HG02623 (cell line): Measurements from ENCODE around the gene DNAJB7.
"Not testable (repeated sequence)": the region's sequence is repeated elsewhere in the genome, so short reads cannot be mapped to it uniquely, and the experiment has no call there.

Experiments used
- ATAC-seq: cut with Tn5 transposase; IDR thresholded peaks from one replicate; pipeline ENCODE4 v1.9.1; 2021; ENCODE audit warnings: moderate library complexity; ENCODE audit not compliant: unreplicated experiment

The DNAJB7 gene

GRCh38 chr22:40862013-40862412 lies at the start of gene DNAJB7:
Gene DNAJB7 (minus strand): TSS chr22:40862113. CDS start chr22:40861994, 119 bp downstream.
- ATAC-seq = no peak

DNA sequence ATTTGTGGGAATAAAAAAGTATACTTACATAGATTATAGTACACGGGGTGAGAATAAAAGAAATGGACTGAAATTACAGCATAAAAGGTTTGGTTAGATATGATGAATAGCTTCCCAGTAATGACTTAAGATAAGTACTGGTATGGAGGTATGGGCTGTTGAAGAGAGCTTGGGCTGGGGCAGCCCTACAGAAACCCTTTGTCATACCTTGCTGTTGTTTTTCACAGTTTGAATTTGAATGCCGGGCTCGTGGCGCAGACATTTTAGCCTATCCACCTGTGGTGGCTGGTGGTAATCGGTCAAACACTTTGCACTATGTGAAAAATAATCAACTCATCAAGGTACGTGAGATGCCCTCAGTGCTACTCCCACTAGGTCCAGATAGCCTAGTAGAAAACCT lies 47.0 kb upstream of the DNAJB7 start:
- no peak for ATAC-seq

GRCh38 chr22:40904101-40904500 lies 42.2 kb upstream of the DNAJB7 start:
- no peak for ATAC-seq

GRCh38 chr22:40898850-40899357 lies 37.0 kb upstream of the DNAJB7 start:
- no peak for ATAC-seq

GRCh38 chr22:40894417-40894816 lies 32.5 kb upstream of the DNAJB7 start:
- no peak for ATAC-seq

- no peak for ATAC-seq
Observed at GRCh38 chr22:40890881-40891280, 29.0 kb upstream of the DNAJB7 start.

GRCh38 chr22:40889116-40889515 lies 27.2 kb upstream of the DNAJB7 start:
- ATAC-seq = no peak

DNA sequence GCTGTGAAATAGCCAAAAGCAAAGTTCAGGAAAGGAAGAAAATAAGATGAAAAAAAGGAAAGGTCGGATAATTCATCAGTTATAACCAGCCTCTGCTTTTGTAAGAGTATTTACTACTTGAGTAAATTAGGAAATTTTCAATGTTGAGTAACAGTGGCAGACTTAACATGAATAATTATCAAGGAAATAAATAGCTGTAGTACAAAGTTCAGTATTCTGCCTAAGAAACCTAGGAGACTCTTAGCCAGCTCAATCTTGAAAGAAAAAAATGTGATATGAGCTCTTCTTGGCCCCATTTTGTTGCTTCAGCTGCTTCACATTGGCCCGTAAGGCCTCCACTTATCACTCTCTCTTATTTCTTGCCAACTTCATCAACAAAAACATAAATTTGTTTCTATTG lies 17.0 kb upstream of the DNAJB7 start:
- ATAC-seq = no peak

DNA sequence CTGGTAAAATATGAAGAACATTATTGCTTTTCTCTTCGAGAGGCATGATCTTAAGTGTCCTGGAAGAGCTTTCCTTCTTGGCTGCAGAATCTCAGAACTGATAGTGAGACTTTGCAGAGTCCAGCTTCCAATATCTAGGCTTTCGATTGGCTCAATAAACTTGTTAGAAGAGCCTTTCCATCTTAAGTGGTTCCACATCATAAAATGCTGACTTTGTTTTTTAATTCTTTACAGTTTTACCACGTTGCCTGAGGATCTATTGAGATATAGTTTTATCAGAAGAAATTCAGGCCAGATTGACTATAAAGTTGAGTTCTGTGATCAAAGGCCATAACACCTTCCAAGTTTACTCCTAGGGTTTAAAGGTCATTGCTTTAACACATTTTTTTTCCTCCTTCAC lies 15.6 kb upstream of the DNAJB7 start:
- no peak for ATAC-seq

- no peak for ATAC-seq
Observed at GRCh38 chr22:40876907-40877306, 15.0 kb upstream of the DNAJB7 start.

GRCh38 chr22:40875111-40875510 lies 13.2 kb upstream of the DNAJB7 start:
- ATAC-seq = no peak

- no peak for ATAC-seq
Observed at GRCh38 chr22:40874016-40874415, 12.1 kb upstream of the DNAJB7 start.

GRCh38 chr22:40868379-40868778 lies 6.5 kb upstream of the DNAJB7 start:
- not testable (repeated sequence) for ATAC-seq

- ATAC-seq = no peak
Observed at GRCh38 chr22:40867109-40867508, 5.2 kb upstream of the DNAJB7 start.

DNA sequence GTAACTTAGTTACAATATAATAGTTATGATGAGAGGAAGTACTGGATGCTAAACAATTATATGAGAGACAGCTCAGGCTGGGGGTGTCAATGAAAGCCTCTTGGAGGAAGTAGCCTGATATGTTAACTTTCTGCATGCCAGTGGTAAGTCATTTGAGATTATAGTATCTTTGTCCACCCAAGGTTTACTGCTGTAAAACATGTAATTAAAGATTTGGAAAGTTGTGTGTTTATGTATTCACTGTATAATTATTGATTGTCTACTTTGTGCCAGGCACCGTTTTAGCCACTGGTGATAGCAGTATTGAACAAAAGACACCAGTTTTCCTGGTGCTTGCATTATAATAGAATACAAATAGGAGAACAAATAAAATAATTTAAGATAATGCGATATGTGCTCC lies 624 bp upstream of the DNAJB7 start:
- no peak for ATAC-seq

- no peak for ATAC-seq
Observed at GRCh38 chr22:40857309-40857855, 4.5 kb downstream of the DNAJB7 start.

GRCh38 chr22:40856513-40857308 lies 5.2 kb downstream of the DNAJB7 start, which contains the start of the genes ST13 and XPNPEP3:
Gene ST13 (minus strand): TSS chr22:40856639. CDS start chr22:40856540, 99 bp downstream.
Gene XPNPEP3 (plus strand): TSS chr22:40857148. CDS start chr22:40857182, 34 bp downstream.
- peak; percentile 82 for ATAC-seq

DNA sequence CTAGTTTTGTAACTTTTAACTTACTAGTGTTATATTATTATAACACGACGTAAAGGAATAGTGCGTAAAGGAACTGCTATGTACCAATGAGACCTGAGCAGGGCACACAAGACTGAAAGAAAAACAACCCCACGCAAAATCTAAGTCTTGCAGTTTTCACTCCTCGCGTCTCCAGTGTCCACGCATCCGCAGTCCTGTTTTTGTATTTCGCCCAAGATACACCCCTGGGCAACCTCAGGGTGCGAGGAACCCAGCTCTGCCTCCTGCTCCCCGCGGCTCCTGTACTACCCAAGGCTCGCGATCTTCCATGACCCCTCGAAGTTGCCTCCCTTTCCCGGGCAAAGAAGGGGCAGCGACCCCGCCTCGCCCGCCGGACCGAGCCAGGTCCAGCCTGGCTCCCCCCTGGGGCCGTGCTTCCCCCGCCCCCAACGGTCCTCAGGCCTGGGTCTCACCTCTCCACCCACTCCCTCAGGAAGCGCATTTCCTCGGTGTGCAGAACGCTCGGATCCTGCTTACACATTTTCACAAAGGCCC lies 5.9 kb downstream of the DNAJB7 start:
- peak; percentile 17 for ATAC-seq

DNA sequence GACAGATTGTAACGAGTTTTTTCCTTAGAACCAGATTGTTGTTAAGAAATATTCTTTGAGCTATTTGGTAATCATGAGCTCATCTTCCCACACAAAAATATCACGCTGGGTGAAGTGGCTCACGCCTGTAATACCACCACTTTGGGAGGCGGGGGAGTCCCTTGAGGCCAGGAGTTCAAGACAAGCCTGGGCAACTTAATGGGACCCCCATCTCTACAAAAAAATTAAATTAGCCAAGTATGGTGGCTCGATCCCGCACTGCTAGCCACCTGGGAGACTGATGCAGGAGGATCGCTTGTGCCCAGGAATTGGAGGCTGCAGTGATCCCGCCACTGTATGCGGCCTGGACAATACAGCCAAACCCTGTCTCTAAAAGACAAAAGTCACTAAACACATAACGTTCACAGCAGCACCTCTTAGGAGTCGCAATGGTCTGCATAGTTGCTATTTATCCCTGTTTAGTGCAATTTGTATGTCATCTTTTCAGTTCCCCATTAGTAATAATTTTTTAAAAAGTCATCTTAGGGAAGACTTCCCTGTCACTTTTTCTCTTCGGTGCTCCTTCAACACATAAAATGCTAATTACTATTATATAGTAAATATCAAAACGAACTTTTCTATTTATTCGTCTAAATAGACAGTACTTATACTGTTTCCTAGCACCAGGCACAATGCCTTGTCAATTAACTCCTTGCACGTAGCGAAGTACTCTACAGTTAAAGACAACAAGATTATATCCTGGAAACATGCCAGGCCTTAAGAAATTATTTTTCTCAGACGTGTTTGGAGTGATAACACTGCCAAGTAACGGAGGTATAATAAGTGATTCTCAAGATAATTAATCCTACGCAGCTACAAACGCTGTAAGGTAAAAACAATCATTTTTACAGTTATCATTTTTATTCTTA lies 6.6 kb downstream of the DNAJB7 start:
- ATAC-seq = no peak

DNA sequence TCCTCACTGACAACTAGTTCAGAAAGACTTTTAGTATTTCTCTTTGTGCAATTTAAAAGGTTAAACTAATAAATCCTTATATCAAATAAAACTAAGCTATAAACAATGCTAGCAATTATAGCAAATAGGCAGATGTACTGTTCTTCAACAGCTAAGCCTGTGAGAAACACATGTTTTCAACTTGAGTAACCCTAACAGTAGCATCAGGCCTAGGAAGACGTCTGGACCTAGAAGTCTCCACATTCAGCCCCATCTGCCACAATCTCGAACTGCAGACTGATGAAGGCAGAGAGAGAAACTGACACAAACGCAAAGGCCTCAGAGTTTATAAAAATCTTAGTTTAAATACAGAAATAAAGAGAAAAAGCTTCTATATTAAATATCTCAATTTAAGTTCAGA lies 8.0 kb downstream of the DNAJB7 start:
- ATAC-seq = no peak

GRCh38 chr22:40853333-40853732 lies 8.6 kb downstream of the DNAJB7 start:
- ATAC-seq = no peak
